Measurements from ENCODE around the gene HCN2. TPM values are rescaled to one million over a fixed set of nuclear protein-coding genes. Genes with fewer than 3 reads are reported as not detected.

The HCN2 gene
- total RNA-seq, 2 experiments from 2014 or later, result 0.06 to 1.0 TPM

- ChIA-PET POLR2A (no interaction called here), CTCF (ENCODE audit: unreplicated experiment) (no interaction called here)
- BruUV-seq (replicated peaks), result no TSS peak
- no peak overlapping the region for H3K4me2 ChIP-seq (ENCODE audit: low read length)
- H3K27ac ChIP-seq (ENCODE audit: low read depth, low read length, poor library complexity, severe bottlenecking), result no peak overlapping the region
- no peak overlapping the region for H2AFZ ChIP-seq (ENCODE audit: low read length)
- no peak overlapping the region for H3K4me3 ChIP-seq (ENCODE audit: low read depth, low read length, poor library complexity, severe bottlenecking)
- no peaks in the 10 kb centered on the region; the same call in 1 of the 2 replicates for H4K20me1 ChIP-seq (ENCODE audit: insufficient read depth, low read length)
- peaks cover 30% of the 10 kb centered on the region for H3K79me2 ChIP-seq (ENCODE audit: insufficient read depth, low read depth, low read length)
- no peak for TF ChIP-seq EZH2phosphoT487 (IDR thresholded peaks at IDR 0.05; ENCODE audit: borderline replicate concordance, low read depth, low read length)
- peaks cover 11% of the 10 kb centered on the region for H3K4me1 ChIP-seq (ENCODE audit: insufficient read depth, low read length, poor library complexity, severe bottlenecking)
- H3K9me2 ChIP-seq (ENCODE audit: insufficient read depth, low read length), result no peaks in the 10 kb centered on the region
- H3K9me3 ChIP-seq (ENCODE audit: low read length), result no peaks in the 10 kb centered on the region
- no peak for DNase-seq (ENCODE audit: low spot score)
- intact Hi-C loops (cut with micrococcal nuclease; ENCODE audit: unreplicated experiment), result no loop called here
- peaks cover 55% of the 10 kb centered on the region for H3K36me3 ChIP-seq (ENCODE audit: insufficient read depth, low read length)
These were observed 9.9 kb upstream of the HCN2 start for GRCh38 chr19:579842-580155.

DNA sequence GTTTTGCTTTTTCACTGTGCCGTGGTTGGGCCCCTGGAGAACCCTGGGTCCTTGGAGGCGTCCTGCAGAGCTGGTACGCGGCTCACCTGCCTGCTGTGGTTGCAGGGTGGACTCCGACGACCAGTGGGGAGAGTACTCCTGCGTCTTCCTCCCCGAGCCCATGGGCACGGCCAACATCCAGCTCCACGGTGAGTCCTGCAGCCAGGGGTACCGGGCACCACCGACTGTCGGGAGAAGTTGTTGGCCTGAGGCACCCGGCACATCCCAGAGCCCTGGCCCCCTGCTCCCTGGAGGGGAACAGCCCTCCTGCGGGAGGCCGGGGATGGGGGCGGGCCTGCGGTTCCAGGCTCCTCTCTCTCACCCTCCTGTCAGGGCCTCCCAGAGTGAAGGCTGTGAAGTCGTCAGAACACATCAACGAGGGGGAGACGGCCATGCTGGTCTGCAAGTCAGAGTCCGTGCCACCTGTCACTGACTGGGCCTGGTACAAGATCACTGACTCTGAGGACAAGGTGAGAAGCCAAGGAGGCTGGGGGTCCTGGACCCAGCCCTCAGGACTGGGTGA, 9.3 kb upstream of the HCN2 start:
- H3K79me2 ChIP-seq (ENCODE audit: insufficient read depth, low read depth, low read length), result peaks cover 24% of the 10 kb centered on the region
- CTCF ChIA-PET (ENCODE audit: unreplicated experiment), result no interaction called here

DNA sequence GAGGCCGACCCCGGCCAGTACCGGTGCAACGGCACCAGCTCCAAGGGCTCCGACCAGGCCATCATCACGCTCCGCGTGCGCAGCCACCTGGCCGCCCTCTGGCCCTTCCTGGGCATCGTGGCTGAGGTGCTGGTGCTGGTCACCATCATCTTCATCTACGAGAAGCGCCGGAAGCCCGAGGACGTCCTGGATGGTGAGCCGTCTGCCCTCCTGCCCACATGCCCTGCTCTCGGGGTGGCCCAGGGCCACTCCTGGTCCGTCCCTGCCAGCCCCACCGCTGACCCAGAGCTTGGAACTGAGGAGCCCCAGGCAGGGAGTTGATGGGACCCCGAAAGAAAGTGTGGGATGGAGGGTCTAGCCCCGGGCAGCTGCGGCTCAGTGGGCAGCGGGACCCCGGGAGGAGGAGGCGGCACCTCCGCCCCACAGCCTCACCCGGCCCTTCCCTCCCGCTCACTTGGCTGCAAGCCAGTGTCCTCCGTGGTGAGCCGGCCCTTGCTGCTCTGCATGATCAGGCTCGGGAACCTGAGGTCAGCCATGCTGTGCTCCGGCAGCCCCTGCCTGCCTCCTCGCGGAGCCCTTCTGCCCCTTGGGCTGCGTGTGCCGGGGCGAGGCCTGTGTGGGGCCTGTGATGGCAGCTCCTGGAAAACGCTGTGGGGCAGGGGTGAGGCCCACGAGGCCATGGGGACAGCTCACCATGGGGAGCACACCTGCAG, 8.1 kb upstream of the HCN2 start:
- no peak overlapping the region for H3K4me3 ChIP-seq (ENCODE audit: low read depth, low read length, poor library complexity, severe bottlenecking)
- no peaks in the 10 kb centered on the region; the same call in 1 of the 2 replicates for H4K20me1 ChIP-seq (ENCODE audit: insufficient read depth, low read length)
- TF ChIP-seq EZH2phosphoT487 (IDR thresholded peaks at IDR 0.05; ENCODE audit: borderline replicate concordance, low read depth, low read length), result no peak
- TF ChIP-seq, protein P1, sequence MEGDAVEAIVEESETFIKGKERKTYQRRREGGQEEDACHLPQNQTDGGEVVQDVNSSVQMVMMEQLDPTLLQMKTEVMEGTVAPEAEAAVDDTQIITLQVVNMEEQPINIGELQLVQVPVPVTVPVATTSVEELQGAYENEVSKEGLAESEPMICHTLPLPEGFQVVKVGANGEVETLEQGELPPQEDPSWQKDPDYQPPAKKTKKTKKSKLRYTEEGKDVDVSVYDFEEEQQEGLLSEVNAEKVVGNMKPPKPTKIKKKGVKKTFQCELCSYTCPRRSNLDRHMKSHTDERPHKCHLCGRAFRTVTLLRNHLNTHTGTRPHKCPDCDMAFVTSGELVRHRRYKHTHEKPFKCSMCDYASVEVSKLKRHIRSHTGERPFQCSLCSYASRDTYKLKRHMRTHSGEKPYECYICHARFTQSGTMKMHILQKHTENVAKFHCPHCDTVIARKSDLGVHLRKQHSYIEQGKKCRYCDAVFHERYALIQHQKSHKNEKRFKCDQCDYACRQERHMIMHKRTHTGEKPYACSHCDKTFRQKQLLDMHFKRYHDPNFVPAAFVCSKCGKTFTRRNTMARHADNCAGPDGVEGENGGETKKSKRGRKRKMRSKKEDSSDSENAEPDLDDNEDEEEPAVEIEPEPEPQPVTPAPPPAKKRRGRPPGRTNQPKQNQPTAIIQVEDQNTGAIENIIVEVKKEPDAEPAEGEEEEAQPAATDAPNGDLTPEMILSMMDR (conservative IDR thresholded peaks at IDR 0.05; ENCODE audit: low read length), result no peak
- H3K9me3 ChIP-seq (ENCODE audit: low read length), result no peaks in the 10 kb centered on the region
- DNase-seq (ENCODE audit: low spot score), result no peak
- POLR2A ChIA-PET, result no interaction called here
- no peaks in the 10 kb centered on the region for H3K9me2 ChIP-seq (ENCODE audit: insufficient read depth, low read length)
- peaks cover 13% of the 10 kb centered on the region for H3K79me2 ChIP-seq (ENCODE audit: insufficient read depth, low read depth, low read length)
- H2AFZ ChIP-seq (ENCODE audit: low read length), result no peak overlapping the region
- H3K4me2 ChIP-seq (ENCODE audit: low read length), result no peak overlapping the region
- CTCF ChIA-PET (ENCODE audit: unreplicated experiment), result no interaction called here
- no TSS peak for BruUV-seq (replicated peaks)
- H3K27ac ChIP-seq (ENCODE audit: low read depth, low read length, poor library complexity, severe bottlenecking), result no peak overlapping the region
- H3K36me3 ChIP-seq (ENCODE audit: insufficient read depth, low read length), result peaks cover 44% of the 10 kb centered on the region
- intact Hi-C loops (cut with micrococcal nuclease; ENCODE audit: unreplicated experiment), result no loop called here
- no peaks in the 10 kb centered on the region for H3K4me1 ChIP-seq (ENCODE audit: insufficient read depth, low read length, poor library complexity, severe bottlenecking)

More for the DNA sequence above, 9.3 kb upstream of the HCN2 start:
- no peak for DNase-seq (ENCODE audit: low spot score)
- Histone ChIP-seq H3K4me2 (ENCODE audit: low read length) (no peak overlapping the region), H2AFZ (ENCODE audit: low read length) (no peak overlapping the region), H3K4me3 (ENCODE audit: low read depth, low read length, poor library complexity, severe bottlenecking) (no peak overlapping the region), H3K36me3 (ENCODE audit: insufficient read depth, low read length) (peaks cover 50% of the 10 kb centered on the region), H3K9me3 (ENCODE audit: low read length) (no peaks in the 10 kb centered on the region), H3K4me1 (ENCODE audit: insufficient read depth, low read length, poor library complexity, severe bottlenecking) (peaks cover 5% of the 10 kb centered on the region), H3K9me2 (ENCODE audit: insufficient read depth, low read length) (no peaks in the 10 kb centered on the region), H3K27ac (ENCODE audit: low read depth, low read length, poor library complexity, severe bottlenecking) (no peak overlapping the region), H4K20me1 (ENCODE audit: insufficient read depth, low read length) (no peaks in the 10 kb centered on the region; the same call in 1 of the 2 replicates)
- no peak for TF ChIP-seq EZH2phosphoT487 (IDR thresholded peaks at IDR 0.05; ENCODE audit: borderline replicate concordance, low read depth, low read length)
- TF ChIP-seq, protein P1 (conservative IDR thresholded peaks at IDR 0.05; ENCODE audit: low read length), result no peak
- POLR2A ChIA-PET, result no interaction called here
- no TSS peak for BruUV-seq (replicated peaks)
- intact Hi-C loops (cut with micrococcal nuclease; ENCODE audit: unreplicated experiment), result no loop called here

All from OCI-LY7 (cell line).